RWPE2 (cell line): ENCODE results near the gene ACKR1.

Experiments used
- ATAC-seq: fragments of 200-7000 bp; cut with Tn5 transposase; 3 replicates; pipeline ENCODE4 v1.9.1; 2021; ENCODE audit warnings: low read depth
- DNase-seq: peaks from one replicate; pipeline ENCODE4 v3.0.0-alpha.2; 2020; ENCODE audit warnings: low spot score
- H3K27ac ChIP-seq: fragments of 450-650 bp; 2 replicates; pipeline ENCODE4 v1.5.1; 2017; ENCODE audit warnings: mild to moderate bottlenecking; ENCODE audit not compliant: poor library complexity, severe bottlenecking
- H3K27me3 ChIP-seq: fragments of 250-450 bp; sonication (Bioruptor Pico); 2 replicates; pipeline ENCODE4 v1.5.1; 2021; ENCODE audit warnings: mild to moderate bottlenecking, moderate library complexity; ENCODE audit not compliant: insufficient read depth, poor library complexity, severe bottlenecking
- H3K36me3 ChIP-seq: fragments of 250-450 bp; sonication (Bioruptor Pico); 2 replicates; pipeline ENCODE4 v1.5.1; 2020; ENCODE audit warnings: low read depth, mild to moderate bottlenecking, moderate library complexity
- H3K4me1 ChIP-seq: fragments of 250-450 bp; sonication (Bioruptor Pico); 2 replicates; pipeline ENCODE4 v1.5.1; 2021; ENCODE audit warnings: mild to moderate bottlenecking, moderate library complexity; ENCODE audit not compliant: insufficient read depth, poor library complexity, severe bottlenecking
- H3K4me3 ChIP-seq: fragments of 250-450 bp; sonication (Bioruptor Pico); 2 replicates; pipeline ENCODE4 v1.5.1; 2021; ENCODE audit warnings: mild to moderate bottlenecking, moderate library complexity; ENCODE audit not compliant: severe bottlenecking
- H3K9me3 ChIP-seq: fragments of 250-450 bp; sonication (Bioruptor Pico); 2 replicates; pipeline ENCODE4 v1.5.1; 2021; ENCODE audit warnings: mild to moderate bottlenecking, moderate library complexity; ENCODE audit not compliant: severe bottlenecking
- TF ChIP-seq, protein P1 (sequence below): fragments of 450-650 bp; IDR thresholded peaks from one replicate; pipeline ENCODE4 v1.5.1; 2017; ENCODE audit warnings: mild to moderate bottlenecking, moderate library complexity; ENCODE audit not compliant: poor library complexity, severe bottlenecking

The ACKR1 gene

GRCh38 chr1:159208175-159208825 lies 3.6 kb downstream of the ACKR1 start:
- H3K27ac ChIP-seq: no peak overlapping the region
- peaks cover 4% of the 10 kb centered on the region for H3K27me3 ChIP-seq
- ATAC-seq (no peak), DNase-seq (no peak)
- H3K4me1 ChIP-seq: no peaks in the 10 kb centered on the region
- TF ChIP-seq, protein P1, sequence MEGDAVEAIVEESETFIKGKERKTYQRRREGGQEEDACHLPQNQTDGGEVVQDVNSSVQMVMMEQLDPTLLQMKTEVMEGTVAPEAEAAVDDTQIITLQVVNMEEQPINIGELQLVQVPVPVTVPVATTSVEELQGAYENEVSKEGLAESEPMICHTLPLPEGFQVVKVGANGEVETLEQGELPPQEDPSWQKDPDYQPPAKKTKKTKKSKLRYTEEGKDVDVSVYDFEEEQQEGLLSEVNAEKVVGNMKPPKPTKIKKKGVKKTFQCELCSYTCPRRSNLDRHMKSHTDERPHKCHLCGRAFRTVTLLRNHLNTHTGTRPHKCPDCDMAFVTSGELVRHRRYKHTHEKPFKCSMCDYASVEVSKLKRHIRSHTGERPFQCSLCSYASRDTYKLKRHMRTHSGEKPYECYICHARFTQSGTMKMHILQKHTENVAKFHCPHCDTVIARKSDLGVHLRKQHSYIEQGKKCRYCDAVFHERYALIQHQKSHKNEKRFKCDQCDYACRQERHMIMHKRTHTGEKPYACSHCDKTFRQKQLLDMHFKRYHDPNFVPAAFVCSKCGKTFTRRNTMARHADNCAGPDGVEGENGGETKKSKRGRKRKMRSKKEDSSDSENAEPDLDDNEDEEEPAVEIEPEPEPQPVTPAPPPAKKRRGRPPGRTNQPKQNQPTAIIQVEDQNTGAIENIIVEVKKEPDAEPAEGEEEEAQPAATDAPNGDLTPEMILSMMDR: no peak
- H3K4me3 ChIP-seq: no peak overlapping the region
- no peaks in the 10 kb centered on the region for H3K36me3 ChIP-seq
- no peaks in the 10 kb centered on the region for H3K9me3 ChIP-seq

- Histone ChIP-seq H3K27me3 (peaks cover 4% of the 10 kb centered on the region), H3K4me3 (no peak overlapping the region), H3K9me3 (no peaks in the 10 kb centered on the region), H3K36me3 (no peaks in the 10 kb centered on the region), H3K4me1 (no peaks in the 10 kb centered on the region), H3K27ac (no peak overlapping the region)
- ATAC-seq (no peak), DNase-seq (no peak)
- TF ChIP-seq, protein P1: no peak
Measured at GRCh38 chr1:159209061-159209460, 4.4 kb downstream of the ACKR1 start.

- no peak for DNase-seq
- no peak overlapping the region for H3K27ac ChIP-seq
- no peaks in the 10 kb centered on the region for H3K9me3 ChIP-seq
- TF ChIP-seq, protein P1: peak; percentile 90
- peaks cover 4% of the 10 kb centered on the region for H3K27me3 ChIP-seq
- peak; percentile 35; the same call in 1 of the 3 replicates for ATAC-seq
- no peaks in the 10 kb centered on the region for H3K4me1 ChIP-seq
- no peak overlapping the region for H3K4me3 ChIP-seq
- H3K36me3 ChIP-seq: no peaks in the 10 kb centered on the region
Measured at GRCh38 chr1:159211331-159212136, 6.9 kb downstream of the ACKR1 start.

- Histone ChIP-seq H3K27ac (no peak overlapping the region), H3K9me3 (no peaks in the 10 kb centered on the region), H3K4me3 (no peak overlapping the region), H3K4me1 (no peaks in the 10 kb centered on the region), H3K36me3 (no peaks in the 10 kb centered on the region), H3K27me3 (peaks cover 4% of the 10 kb centered on the region)
- DNase-seq: no peak
- ATAC-seq: no peak
- TF ChIP-seq, protein P1: no peak
Measured at GRCh38 chr1:159212596-159212995, 7.9 kb downstream of the ACKR1 start.
